GM10847 (cell line): ENCODE measurements around the gene STH.

Source experiments
- POLR2A ChIP-seq: IDR thresholded peaks from 2 replicates; pipeline ENCODE4 v1.6.1; 2011; ENCODE audit not compliant: insufficient read length; ENCODE audit errors: extremely low read depth

STH gene

GRCh38 chr17:46042246-46042645, 43.2 kb downstream of the STH start:
- no peak for TF ChIP-seq POLR2A

GRCh38 chr17:46042925-46043324, 43.9 kb downstream of the STH start:
- TF ChIP-seq POLR2A, result no peak

GRCh38 chr17:46043606-46044005, 44.6 kb downstream of the STH start:
- no peak for TF ChIP-seq POLR2A

- no peak for TF ChIP-seq POLR2A
These were observed 45.4 kb downstream of the STH start for GRCh38 chr17:46044286-46044928.

GRCh38 chr17:46044989-46045388, 45.9 kb downstream of the STH start:
- TF ChIP-seq POLR2A, result no peak

- TF ChIP-seq POLR2A, result no peak
These were observed 46.6 kb downstream of the STH start for GRCh38 chr17:46045639-46046038.

GRCh38 chr17:46046957-46047356, 47.9 kb downstream of the STH start:
- TF ChIP-seq POLR2A, result no peak

GRCh38 chr17:46047398-46047797, 48.3 kb downstream of the STH start:
- TF ChIP-seq POLR2A, result no peak

- no peak for TF ChIP-seq POLR2A
These were observed 48.8 kb downstream of the STH start for GRCh38 chr17:46047856-46048255.
